Nucleus accumbens (tissue), 56 donors: ENCODE results near the gene AK1.

Experiments
- DNase-seq, 56 donors: peaks; one replicate each; lab custom pipeline; 2025; lab: John Stamatoyannopoulos, UW

Gene AK1, protein sequence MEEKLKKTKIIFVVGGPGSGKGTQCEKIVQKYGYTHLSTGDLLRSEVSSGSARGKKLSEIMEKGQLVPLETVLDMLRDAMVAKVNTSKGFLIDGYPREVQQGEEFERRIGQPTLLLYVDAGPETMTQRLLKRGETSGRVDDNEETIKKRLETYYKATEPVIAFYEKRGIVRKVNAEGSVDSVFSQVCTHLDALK

DNA sequence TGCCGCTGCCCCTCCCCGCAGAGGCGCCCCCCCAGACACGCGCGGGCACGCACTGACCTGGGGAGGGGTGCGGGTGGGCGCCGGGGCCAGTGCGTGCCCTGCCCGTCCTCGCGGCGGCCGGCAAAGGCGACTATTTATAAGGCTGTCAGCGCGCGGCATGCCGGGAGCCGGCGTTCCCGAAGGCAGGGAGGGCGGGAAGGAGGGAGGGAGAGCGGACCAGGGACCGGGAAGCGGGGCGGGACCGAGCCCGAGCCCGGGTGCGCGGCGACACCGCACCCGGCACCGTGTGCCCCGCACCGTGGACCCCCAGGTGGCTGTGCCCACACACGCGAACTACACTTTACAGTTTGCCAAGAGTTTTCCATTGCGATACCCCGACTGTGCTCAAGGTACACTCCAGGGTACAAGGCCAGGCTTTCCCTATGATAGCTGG, at the start of gene AK1:
Gene AK1 (minus strand): TSS at position 110 of the 433 bp plus-strand sequence. CDS start 3,058 bp downstream, outside the sequence.
- peak in 54 of 56 donors; percentile 27 to 92 (median 77) for DNase-seq

DNA sequence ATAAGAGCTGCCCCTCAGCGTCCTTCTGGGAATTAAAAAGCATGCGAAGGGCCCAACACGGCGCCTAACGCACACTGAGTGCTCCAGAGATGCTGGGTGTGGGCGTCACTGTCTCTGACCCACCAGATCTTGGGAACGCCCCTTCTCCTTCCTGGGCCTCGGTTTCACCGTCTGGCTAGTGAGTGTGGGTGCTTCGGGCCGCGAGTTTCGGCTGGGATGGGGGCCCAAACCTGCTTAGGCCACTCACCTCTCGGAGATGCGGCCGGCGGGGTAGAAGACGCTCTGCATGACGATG, 49.4 kb upstream of the AK1 start:
- no peak for DNase-seq

DNA sequence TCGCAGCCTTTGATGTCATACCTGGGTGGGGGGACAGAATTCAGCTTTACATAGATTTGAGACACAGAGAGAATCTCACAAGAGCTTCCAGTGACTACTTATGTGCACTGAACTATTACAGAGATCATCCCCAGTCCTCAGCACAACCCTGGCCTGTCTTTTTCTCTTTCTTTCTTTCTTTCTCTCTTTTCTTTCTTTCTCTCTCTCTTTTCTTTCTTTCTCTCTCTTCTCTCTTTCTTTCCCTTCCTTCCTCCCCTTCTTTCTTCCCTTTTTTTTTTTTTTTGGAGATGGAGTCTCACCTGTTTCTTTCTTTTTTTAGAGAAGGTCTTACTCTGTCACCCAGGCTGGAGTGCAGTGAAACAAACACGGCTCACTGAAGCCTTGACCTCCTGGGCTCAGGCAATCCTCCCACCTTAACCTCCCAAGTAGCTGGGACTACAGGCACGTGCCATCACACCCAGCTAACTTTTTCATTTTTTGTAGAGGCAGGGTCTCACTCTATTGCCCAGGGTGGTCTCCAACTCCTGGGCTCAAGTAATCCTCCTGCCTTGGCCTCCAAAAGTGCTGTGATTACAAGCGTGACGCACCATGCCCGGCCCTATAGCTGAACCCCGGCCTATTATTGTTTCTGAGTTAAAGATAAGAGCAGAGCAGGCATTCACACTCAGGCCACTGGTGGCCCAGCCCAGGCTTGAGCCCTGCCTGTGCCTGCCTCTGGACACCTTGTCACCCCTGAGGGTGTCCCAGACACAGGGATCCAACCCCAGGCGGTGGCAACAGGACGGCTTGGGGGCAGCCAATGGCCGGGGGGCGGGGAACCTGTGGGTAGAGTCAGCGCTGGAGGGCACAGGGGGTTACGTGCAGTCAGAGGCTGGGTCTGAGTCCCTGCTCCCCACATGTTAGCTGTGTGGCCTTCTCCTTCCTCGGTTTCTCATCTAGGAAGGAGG, 48.8 kb upstream of the AK1 start:
- DNase-seq, result no peak

DNA sequence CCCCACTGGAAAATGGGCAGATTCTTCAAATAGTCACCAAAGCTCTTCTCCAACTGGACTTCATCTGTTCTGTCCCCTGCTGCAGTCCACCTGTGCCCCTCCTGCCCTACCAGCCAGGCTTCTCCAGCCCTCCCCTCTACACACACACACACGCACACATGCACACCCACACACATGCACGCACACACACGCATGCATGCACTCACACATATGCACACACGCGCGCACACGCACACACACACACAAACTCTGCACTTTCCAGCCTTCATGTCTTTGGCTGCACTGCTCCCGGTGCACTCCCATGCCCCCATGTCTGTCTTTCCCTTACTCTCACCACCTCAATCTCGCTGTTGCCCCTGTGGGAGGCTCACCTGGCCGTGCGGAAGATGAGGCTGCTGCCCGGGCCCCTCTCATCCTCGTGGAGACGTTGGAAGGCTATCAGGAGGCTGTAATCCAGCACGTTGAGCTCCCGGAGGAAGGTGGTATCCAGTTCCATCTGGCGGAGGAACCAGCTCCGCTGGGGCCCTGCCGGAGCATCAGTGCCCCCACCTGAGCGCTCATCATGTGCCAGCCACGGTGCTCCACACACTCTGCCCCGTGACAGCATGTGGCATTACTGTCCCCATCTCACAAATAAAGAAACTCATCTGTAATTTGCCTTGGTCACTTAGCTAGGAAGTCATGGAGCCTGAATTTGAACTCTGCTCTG, 47.4 kb upstream of the AK1 start:
- no peak for DNase-seq

DNA sequence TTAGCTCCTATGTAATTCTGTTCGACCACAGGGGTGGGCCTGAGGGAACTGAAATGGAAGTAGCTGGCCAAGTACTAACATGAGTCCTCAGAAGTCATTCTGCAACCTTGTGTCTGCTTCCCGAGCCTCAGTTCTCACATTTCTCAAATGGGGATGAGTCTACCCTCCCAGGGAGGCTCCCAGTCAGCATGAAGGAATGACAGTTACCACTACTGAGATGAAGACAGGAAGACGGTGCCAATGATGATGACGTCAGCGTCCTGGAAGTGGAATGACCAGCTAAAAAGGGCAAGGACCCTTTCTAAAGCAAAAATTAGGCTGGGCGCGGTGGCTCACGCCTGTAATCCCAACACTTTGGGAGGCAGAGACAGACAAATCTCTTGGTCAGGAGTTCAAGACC, 46.3 kb upstream of the AK1 start:
- DNase-seq, result no peak

DNA sequence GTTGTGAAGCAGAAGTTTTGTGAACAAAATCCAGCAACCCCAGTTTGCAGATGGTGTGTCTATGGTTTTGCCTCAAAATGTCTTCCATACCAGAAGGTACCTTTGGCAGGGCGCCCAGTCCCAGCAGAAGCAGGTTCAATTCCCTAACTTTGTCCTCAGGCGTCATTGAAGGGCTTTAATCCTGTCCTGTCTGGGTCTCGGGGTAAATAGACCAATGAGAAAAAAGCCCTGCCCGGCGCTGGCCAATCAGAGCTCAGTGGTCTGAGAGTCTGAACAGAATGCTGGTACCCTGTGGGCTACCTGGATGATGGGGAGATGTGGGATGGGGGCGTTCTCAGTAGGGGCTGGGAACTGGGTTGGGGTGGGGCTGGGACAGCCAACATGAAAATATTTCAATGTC, 45.6 kb upstream of the AK1 start:
- peak in 1 of 56 donors; percentile 14 for DNase-seq

DNA sequence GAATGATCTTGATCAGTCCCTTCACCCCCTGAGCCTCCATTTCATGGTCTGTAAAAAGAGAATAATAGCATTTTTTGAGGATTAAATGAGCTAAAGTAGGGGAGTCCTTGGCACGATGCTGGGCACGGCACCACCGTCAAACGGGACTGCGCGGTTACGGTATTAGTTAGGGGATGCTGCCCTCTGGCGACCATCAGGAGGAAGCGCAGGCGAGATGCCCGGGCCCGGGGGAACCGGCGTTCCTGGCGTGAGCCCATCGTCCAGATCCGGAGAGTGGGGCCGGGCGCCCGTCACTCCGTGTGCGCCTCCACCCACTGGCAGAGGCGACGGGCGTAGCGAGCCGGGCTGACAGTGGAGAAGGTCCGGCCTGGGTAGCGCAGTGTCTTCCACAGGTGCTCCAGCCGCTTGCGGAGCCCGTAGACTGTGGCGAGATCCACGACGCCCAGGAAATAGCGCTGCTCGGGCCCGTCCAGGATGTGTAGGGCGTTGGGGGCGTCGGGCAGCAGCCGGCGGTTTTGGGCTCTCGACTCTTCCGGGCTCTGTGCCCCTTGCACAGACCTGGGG, 44.2 kb upstream of the AK1 start:
- DNase-seq, result peak in 43 of 56 donors; percentile 17 to 85 (median 41)

DNA sequence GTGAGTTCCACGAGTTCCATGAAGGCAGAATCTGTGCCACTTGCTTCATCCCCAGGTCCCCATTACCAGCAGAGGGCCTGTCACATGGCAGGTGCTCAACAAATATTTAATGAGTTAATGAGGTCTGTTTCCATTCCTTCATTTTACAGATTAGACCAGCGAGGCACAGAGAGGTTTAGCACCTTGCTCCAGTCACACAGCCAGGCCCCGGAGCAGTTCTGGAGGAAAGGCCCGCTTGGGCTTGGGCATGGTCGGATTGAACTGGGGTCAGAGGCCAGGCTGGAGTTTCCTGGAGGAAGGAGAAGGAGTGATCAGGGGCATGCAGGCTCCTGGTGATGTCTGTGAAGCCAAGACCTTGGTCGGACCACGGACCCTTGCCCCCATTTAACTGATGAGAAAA, 43.3 kb upstream of the AK1 start:
- DNase-seq, result no peak

DNA sequence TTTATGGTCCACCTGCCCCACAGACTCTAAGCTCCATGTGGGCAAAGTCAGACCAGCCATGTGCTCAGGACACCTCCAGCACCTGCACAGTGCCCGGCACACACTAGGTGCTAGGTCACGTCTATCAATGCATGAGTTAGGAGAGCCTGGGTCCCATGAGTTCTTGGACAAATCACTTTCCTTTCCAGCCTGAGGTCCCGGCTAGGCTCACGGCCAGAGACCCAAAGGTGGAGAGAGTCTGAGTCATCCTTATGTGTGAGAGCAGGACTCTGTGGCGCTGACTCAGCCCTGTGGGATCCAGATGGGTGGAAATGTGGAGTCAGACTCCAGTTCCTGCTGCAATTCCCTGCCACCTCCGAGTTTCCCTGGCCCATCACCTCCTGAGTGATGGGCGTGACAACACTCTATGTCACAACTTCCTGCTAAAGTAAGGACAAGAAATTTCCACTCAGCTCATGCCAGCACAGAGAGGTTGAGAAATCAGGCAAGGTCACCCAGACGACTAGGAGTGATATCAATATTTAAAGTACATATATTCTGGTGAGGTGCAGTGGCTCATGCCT, 41.9 kb upstream of the AK1 start:
- DNase-seq, result peak in 21 of 56 donors; percentile 16 to 70 (median 36)

DNA sequence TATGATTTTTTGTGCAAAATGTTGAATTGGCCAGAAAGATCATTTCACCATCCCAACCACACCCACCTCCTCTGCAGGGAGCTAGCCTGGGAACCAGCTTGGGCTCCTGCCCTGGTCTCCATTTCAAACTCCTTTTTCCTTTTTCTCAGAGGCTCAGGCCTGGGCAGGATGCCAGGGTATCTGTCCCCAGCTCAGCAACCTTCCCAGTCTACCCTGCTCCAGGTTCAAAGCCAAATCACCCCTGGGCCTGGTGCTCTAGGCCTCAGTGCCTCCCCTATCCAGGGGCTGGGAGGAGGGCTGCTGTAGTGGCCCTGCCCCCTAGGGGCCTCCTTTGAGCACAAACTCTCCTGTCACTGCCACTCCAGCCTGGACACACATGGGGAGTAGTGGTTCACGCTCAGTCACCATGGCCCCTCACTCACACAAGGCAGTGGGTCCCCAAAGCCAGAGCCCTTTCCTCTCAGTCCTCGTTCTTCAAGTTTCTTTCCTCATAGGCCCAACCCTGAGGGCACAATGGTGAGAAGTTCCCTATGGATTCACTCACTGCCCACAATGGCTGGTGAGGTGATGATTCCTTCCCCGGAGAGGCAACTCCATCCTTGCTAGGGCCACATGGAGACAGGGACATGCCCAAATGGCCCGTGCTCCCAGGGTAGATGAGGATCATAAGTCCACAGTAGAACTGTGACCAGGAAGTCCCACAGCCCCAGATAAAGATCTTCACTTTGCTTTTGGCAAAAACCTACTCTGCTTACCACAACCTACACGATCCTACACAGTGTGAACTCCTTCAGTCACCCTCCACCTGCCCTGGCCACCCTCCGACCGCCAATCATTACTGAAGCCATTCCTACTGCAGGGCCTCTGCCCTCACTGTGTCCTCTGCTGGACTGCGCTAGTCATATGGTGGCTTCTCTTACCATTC, 41.0 kb upstream of the AK1 start:
- DNase-seq, result peak in 1 of 56 donors; percentile 30

DNA sequence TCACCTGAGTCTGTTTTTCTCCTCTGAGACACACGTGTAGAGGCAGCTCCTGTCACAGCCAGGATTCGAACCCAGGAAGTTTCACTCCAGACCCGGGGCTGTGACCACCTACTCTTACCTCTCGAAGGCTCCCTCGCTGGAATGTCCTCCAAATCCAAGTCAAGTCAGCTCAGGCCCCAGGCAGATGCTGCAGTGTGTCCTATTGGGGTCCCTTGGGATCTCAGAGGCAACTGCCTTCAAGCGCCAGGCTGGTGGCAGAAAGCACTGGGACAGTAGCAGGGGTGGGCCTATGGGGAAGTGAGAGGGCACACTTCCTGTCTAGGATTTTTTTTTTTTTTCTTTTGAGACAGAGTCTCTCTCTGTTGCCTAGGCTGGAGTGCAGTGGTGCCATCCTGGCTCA, 40.1 kb upstream of the AK1 start:
- no peak for DNase-seq

DNA sequence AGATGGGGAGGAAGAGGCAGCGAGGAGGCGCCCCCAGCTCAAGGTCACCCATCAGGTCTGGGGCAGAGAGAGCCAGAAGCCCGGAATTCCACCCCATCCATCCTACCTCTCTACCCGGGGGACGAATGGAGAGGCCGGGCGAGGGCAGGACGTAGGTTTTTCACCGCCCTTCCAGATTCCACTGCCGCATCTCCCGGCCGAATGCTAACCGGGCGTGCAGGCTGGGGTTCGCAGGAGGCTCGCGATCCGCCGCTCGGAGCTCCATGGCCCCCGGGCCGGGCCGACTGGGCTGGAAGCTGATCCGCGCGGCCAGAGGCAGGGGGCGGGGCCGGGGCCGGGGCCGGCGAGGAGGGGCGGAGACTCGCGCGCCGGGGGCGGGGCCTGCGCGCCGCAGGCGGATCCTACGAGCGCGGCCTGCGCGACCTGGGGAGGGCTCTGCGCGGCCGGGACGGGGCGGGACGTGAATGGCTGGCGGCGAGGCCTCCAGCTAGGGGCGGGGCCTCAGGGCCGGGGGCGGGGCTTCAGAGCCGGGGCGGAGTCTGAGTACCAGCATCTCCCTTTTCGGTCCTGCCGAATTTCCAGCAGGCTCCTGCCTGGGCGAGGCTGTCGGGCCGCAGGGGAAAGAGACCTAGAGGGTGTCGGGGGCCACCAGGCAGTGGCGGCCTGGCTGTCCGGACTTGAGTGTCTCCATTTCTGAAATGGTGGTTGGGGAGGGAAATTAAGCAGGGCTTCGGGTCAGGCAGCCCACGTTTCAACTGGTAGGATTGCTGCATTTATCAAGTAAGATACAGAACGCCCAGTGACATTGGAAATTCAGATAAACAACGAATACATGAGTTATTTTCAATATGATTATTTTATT, 39.5 kb upstream of the AK1 start, which contains the start of gene ST6GALNAC4:
Gene ST6GALNAC4 (minus strand): TSS at position 322 of the 862 bp plus-strand sequence. CDS start 622 bp downstream, outside the sequence.
- DNase-seq, result peak; percentile 63 to 97 (median 92)

DNA sequence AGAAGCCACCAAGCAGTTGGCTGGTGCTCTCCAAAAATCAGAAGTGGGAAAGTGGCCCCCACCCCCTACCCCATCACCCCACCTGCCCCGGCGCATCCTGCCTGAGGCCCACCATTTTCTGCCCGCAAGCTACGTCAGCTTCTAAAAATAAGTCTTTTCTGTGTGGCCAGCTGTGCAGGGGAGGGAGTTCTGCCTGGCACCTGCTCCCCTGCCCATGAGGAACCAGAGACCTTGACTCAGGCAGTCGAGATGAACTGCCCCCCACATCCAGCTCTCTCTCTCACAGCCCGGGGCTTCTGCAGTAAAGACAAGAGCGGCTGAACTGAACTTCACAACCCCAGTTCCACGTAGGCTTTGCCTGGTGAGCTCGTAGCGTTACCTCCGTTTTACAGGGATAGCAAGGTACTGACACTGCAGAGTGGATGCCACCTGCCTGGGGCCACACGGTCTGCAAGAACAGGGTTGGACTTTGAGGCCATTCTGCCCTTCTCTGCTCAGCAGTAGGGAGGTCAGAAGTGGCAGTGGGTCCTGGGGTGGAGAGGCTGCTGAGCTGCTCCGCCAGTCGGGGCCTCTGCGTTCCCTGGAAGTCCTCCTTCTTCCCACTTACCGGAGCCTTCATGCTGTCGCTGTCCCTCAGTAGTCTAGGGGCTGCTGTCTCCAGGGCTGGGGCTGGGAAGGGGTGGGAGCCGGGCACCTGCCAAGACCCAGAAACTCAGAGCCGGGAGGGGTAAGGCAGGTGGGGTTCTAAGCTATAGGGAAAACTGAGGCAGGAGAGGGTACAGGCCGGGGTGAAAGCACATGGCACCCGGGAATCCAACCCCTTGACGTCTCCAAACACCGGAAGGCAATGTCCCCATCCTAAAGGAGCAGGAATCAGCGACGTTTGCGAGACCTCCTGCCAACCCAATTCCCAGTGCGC, 38.6 kb upstream of the AK1 start:
- peak in 2 of 56 donors; percentile 44 to 56 for DNase-seq

DNA sequence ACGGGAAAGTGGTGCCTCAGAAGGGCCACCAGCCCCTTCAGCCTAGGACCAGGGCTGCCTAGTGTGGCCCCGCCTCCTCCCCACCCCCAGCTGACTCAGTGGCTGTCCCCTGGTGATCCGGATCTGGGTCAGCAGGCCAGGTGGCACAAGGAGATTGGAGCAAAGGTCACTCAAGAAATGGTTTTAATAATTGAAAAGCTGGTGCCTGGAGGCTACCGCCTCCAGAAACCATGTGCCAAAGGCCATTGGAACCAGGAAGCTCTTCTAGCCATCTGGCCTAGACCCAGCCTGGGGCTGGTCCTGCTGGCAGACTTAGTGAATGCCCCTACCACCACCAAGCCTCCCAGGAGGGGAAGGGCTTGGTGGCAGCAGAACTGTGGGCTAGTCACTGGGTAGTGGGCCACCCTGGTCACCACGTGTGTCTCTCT, 37.9 kb upstream of the AK1 start:
- DNase-seq, result no peak

DNA sequence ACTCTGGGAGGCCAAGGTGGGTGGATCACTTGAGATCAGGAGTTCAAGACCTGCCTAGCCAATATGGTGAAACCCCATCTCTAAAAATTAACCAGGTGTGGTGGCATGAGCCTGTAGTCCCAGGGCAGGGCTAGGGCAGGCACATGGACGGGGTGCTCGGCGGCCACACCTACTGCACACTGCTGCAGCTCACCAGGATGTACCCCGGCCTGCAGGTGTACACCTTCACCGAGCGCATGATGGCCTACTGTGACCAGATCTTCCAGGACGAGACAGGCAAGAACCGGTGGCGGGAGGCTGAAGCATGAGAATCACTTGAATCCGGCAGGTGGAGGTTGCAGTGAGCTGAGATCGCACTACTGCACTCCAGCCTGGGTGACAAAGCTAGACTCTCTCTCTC, 36.2 kb upstream of the AK1 start:
- no peak for DNase-seq

DNA sequence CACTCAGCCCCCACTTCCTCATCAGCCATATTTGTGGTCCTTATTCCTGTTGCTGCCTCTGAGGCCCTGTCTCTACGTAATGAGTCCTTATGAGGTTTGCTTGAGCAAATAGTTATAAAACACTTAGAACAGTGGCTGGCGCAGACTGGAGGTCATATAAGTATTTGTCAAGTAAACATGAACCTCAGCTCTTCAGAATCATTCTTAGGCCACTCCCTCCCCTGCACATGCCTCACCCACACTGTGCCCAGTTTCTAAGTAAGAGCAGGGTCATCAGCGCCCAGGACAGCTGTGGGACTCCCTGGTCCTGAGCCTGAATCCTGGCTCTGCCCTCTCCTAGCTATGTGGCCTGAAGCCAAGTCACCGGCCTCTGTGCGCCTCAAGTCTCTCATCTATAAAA, 35.4 kb upstream of the AK1 start:
- DNase-seq, result no peak

DNA sequence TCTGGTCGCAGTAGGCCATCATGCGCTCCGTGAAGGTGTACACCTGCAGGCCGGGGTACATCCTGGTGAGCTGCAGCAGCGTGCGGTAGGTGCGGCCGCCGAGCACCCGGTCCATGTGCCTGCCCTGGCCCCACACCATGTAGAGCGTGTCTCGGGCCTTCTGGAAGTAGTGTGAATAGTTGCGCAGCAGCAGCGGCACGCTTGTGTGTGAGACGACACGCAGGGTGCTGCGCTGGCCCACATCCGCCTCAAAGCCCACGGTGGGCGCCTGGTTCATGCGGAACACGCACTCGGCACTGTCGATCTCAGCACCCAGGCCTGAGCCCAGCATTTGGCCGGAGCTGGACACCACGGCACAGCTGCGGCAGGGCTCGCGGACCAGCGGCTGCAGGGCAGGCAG, 34.8 kb upstream of the AK1 start:
- no peak for DNase-seq
